H1 (cell line): ENCODE results near the gene ERVFRD-1. TPM values are rescaled to one million over a fixed set of nuclear protein-coding genes. Genes with fewer than 3 reads are reported as not detected.

Source experiments
- CTCF ChIA-PET: fragments of 300-600 bp; sonication (Branson Sonifier 250); formaldehyde crosslinking; loops from one replicate; lab custom pipeline; 2021; ENCODE audit not compliant: partially characterized antibody; lab: Charles Lee
- POLR2A ChIA-PET: fragments of 300-600 bp; sonication (Branson Sonifier 250); formaldehyde crosslinking; loops from one replicate; lab custom pipeline; 2021; ENCODE audit warnings: inconsistent platforms; ENCODE audit not compliant: partially characterized antibody; lab: Charles Lee
- DNase-seq, 2 experiments: peaks; one replicate each; pipeline versions ENCODE4 v3.0.0 to v3.0.0-alpha.2; 2010 to 2022; ENCODE audit warnings: low spot score in 2 of 2, low read depth in 1 of 2, mixed read lengths in 1 of 2
- FAIRE-seq: peaks from 2 replicates; lab custom pipeline; 2011; peaks lifted over from hg19 to GRCh38; lab: Jason Lieb, UNC
- H2AFZ ChIP-seq: 2 replicates; pipeline ENCODE4 v1.8.1; 2012; ENCODE audit warnings: low read length, inconsistent platforms
- H2AK5ac ChIP-seq: 2 replicates; pipeline ENCODE4 v1.6.1; 2013; ENCODE audit warnings: low read depth, low read length
- H2BK120ac ChIP-seq: replicated peaks from 2 replicates; pipeline ENCODE3; 2013; ENCODE audit warnings: low read depth, low read length, inconsistent platforms
- H2BK12ac ChIP-seq: 2 replicates; pipeline ENCODE4 v1.6.1; 2013; ENCODE audit warnings: low read depth, low read length
- H2BK15ac ChIP-seq: 2 replicates; pipeline ENCODE4 v1.6.1; 2013; ENCODE audit warnings: low read length
- H2BK20ac ChIP-seq: 2 replicates; pipeline ENCODE4 v1.6.1; 2013; ENCODE audit warnings: low read length
- H2BK5ac ChIP-seq: 2 replicates; pipeline ENCODE4 v1.6.1; 2013; ENCODE audit warnings: low read depth, low read length
- H3K14ac ChIP-seq: 2 replicates; pipeline ENCODE4 v1.6.1; 2013; ENCODE audit warnings: inconsistent platforms; ENCODE audit not compliant: insufficient read length
- H3K18ac ChIP-seq: 2 replicates; pipeline ENCODE4 v1.6.1; 2013; ENCODE audit warnings: low read length; ENCODE audit errors: extremely low read depth
- H3K23ac ChIP-seq: 2 replicates; pipeline ENCODE4 v1.6.1; 2013; ENCODE audit warnings: inconsistent platforms; ENCODE audit not compliant: insufficient read length
- H3K23me2 ChIP-seq: 2 replicates; pipeline ENCODE4 v1.6.1; 2013; ENCODE audit warnings: low read depth, low read length
- H3K27ac ChIP-seq: 2 replicates; pipeline ENCODE4 v1.6.1; 2011; ENCODE audit warnings: low read depth, low read length, inconsistent platforms
- H3K27me3 ChIP-seq, 4 experiments: replicated peaks in 1 of 4; 1 replicate in 1 of 4; 2 replicates in 3 of 4; pipeline versions ENCODE4 v1.6.1 to v1.8.1; 2011 to 2013; ENCODE audit warnings: low read length in 3 of 4, mild to moderate bottlenecking in 3 of 4, inconsistent platforms in 2 of 4, mixed read lengths in 2 of 4, moderate library complexity in 1 of 4; ENCODE audit not compliant: control insufficient read depth in 3 of 4, insufficient read depth in 3 of 4; ENCODE audit errors: extremely low read depth in 1 of 4
- H3K36me3 ChIP-seq, 4 experiments: 2 replicates each; pipeline versions ENCODE4 v1.6.1 to v1.8.1; 2011 to 2013; ENCODE audit warnings: mild to moderate bottlenecking in 4 of 4, low read length in 3 of 4, moderate library complexity in 2 of 4, control low read depth in 1 of 4, inconsistent platforms in 1 of 4; ENCODE audit not compliant: insufficient read depth in 4 of 4, control insufficient read depth in 2 of 4
- H3K4ac ChIP-seq: replicated peaks from 2 replicates; pipeline ENCODE3; 2013; ENCODE audit warnings: low read length, low read depth, mixed read lengths, inconsistent platforms; ENCODE audit not compliant: insufficient read length
- H3K4me1 ChIP-seq, 4 experiments: replicated peaks in 1 of 4; 1 replicate in 1 of 4; 2 replicates in 3 of 4; pipeline versions ENCODE4 v1.6.1 to v1.8.1; 2011 to 2013; ENCODE audit warnings: low read length in 3 of 4, inconsistent platforms in 2 of 4, mixed read lengths in 1 of 4; ENCODE audit not compliant: insufficient read depth in 4 of 4, control insufficient read depth in 3 of 4
- H3K4me2 ChIP-seq, 2 experiments: 2 replicates each; pipeline versions ENCODE4 v1.6.1 to v1.8.1; 2011 to 2013; ENCODE audit warnings: low read depth in 2 of 2, low read length in 2 of 2, control low read depth in 1 of 2, inconsistent platforms in 1 of 2, mild to moderate bottlenecking in 1 of 2; ENCODE audit not compliant: insufficient read depth in 1 of 2
- H3K4me3 ChIP-seq, 4 experiments: fragments of 200-600, 300-600 bp in 1 of 4; sonication (generic), shearing (Covaris generic), sonication (Bioruptor Twin) in 1 of 4; 2 replicates each; pipeline versions ENCODE4 v1.5.1 to v1.8.1; 2011 to 2016; ENCODE audit warnings: low read length in 4 of 4, low read depth in 3 of 4, control low read depth in 2 of 4, inconsistent platforms in 2 of 4, mild to moderate bottlenecking in 2 of 4, mixed read lengths in 1 of 4, moderate library complexity in 1 of 4; ENCODE audit not compliant: insufficient read depth in 2 of 4; ENCODE audit errors: extremely low read depth in 1 of 4
- H3K56ac ChIP-seq: replicated peaks from 2 replicates; pipeline ENCODE3; 2013; ENCODE audit warnings: low read depth, mild to moderate bottlenecking, mixed read lengths, low read length, inconsistent platforms; ENCODE audit not compliant: insufficient read length
- H3K79me1 ChIP-seq: 2 replicates; pipeline ENCODE4 v1.6.1; 2013; ENCODE audit warnings: low read depth, low read length, control low read depth
- H3K79me2 ChIP-seq, 2 experiments: 2 replicates each; pipeline versions ENCODE4 v1.6.1 to v1.8.1; 2012 to 2013; ENCODE audit warnings: low read length in 2 of 2, mild to moderate bottlenecking in 2 of 2, inconsistent platforms in 1 of 2; ENCODE audit not compliant: insufficient read depth in 2 of 2, control insufficient read depth in 1 of 2
- H3K9ac ChIP-seq, 4 experiments: replicated peaks in 1 of 4; 1 replicate in 1 of 4; 2 replicates in 3 of 4; pipeline versions ENCODE4 v1.6.1 to v1.8.1; 2011 to 2013; ENCODE audit warnings: low read depth in 3 of 4, low read length in 3 of 4, control low read depth in 2 of 4, mild to moderate bottlenecking in 2 of 4, moderate library complexity in 2 of 4, inconsistent platforms in 1 of 4; ENCODE audit errors: extremely low read depth in 1 of 4
- H3K9me3 ChIP-seq, 2 experiments: 2 replicates each; pipeline versions ENCODE4 v1.6.1 to v1.8.1; 2012 to 2013; ENCODE audit warnings: mild to moderate bottlenecking in 2 of 2, moderate library complexity in 2 of 2, control low read depth in 1 of 2, inconsistent platforms in 1 of 2, low read depth in 1 of 2, low read length in 1 of 2, mixed read lengths in 1 of 2; ENCODE audit not compliant: insufficient read depth in 2 of 2
- H4K20me1 ChIP-seq, 2 experiments: replicated peaks in 1 of 2; 2 replicates each; pipeline versions ENCODE3 to v1.8.1; 2011 to 2013; ENCODE audit warnings: inconsistent platforms in 2 of 2, low read length in 2 of 2, mild to moderate bottlenecking in 1 of 2; ENCODE audit not compliant: insufficient read depth in 2 of 2, control insufficient read depth in 1 of 2
- H4K5ac ChIP-seq: 2 replicates; pipeline ENCODE4 v1.6.1; 2013; ENCODE audit warnings: low read length, low read depth, mixed read lengths, inconsistent platforms; ENCODE audit not compliant: insufficient read length
- H4K8ac ChIP-seq: 2 replicates; pipeline ENCODE4 v1.8.0; 2013; ENCODE audit warnings: mild to moderate bottlenecking, moderate library complexity, low read length, inconsistent platforms; ENCODE audit not compliant: insufficient read depth; ENCODE audit errors: extremely low read depth
- H4K91ac ChIP-seq: replicated peaks from 2 replicates; pipeline ENCODE3; 2013; ENCODE audit warnings: low read length, mixed read lengths, inconsistent platforms; ENCODE audit not compliant: insufficient read length
- BCL11A ChIP-seq, 2 experiments: IDR thresholded peaks; one replicate each; pipeline ENCODE4 v1.6.1; 2011; ENCODE audit warnings: low read depth in 2 of 2, low read length in 2 of 2, mild to moderate bottlenecking in 2 of 2
- POU5F1 ChIP-seq: IDR thresholded peaks from 2 replicates; pipeline ENCODE4 v1.6.1; 2011; ENCODE audit warnings: low read depth, mild to moderate bottlenecking, low read length, moderate library complexity
- RFX5 ChIP-seq: IDR thresholded peaks from 2 replicates; pipeline ENCODE4 v1.6.1; 2011; ENCODE audit warnings: low read depth, low read length, improper control_type of control experiment, borderline replicate concordance
- RXRA ChIP-seq: IDR thresholded peaks from 2 replicates; pipeline ENCODE4 v1.6.1; 2011; ENCODE audit warnings: low read depth, mild to moderate bottlenecking, low read length, moderate library complexity; ENCODE audit not compliant: insufficient read depth
- SUZ12 ChIP-seq: fragments of 200-600 bp; sonication (generic); IDR thresholded peaks from 2 replicates; pipeline ENCODE4 v1.6.1; 2012; ENCODE audit warnings: mild to moderate bottlenecking, inconsistent platforms, low read length, moderate library complexity, mixed read lengths
- TEAD4 ChIP-seq: IDR thresholded peaks from 2 replicates; pipeline ENCODE4 v1.6.1; 2012; ENCODE audit warnings: low read depth, low read length, inconsistent platforms, mixed read lengths
- WGBS, 2 experiments: shearing (Covaris generic) in 1 of 2; methylation state at CpG; one replicate each; pipeline versions ENCODE4 v1.1.6 to v1.1.7; 2013 to 2015; ENCODE audit warnings: low lambda C conversion rate in 2 of 2, mixed read lengths in 2 of 2, inconsistent platforms in 1 of 2, low coverage in 1 of 2, missing lambda C conversion rate in 1 of 2; ENCODE audit not compliant: insufficient replicate concordance in 2 of 2, insufficient coverage in 1 of 2, insufficient read length in 1 of 2; ENCODE audit errors: extremely low coverage in 1 of 2, missing lambda C conversion rate in 1 of 2; 5-methylcytosine and 5-hydroxymethylcytosine counted together
- polyA plus RNA-seq, 7 experiments: library from polyadenylated mRNA; depleted of rRNA in 3 of 7; stranded (reverse) in 5 of 7; unstranded in 2 of 7; fragments of >200 nt in 5 of 7; fragments of 200-250 nt in 2 of 7; gene quantifications; 1 replicate in 5 of 7; 2 replicates in 1 of 7; 4 replicates in 1 of 7; pipeline versions ENCODE4 v1.2.1 to v1.2.3, GENCODE V29; 2011 to 2013; ENCODE audit warnings: missing spikeins in 2 of 7, mixed read lengths in 2 of 7
- total RNA-seq: library from RNA; stranded (reverse); fragmentation: NEBNext Ultra II Directional; extraction: Animal tissue kit (Norgen Biotek cat#: 25700); gene quantifications from 2 replicates; pipeline ENCODE4 v1.2.1, GENCODE V29; 2021
- TF ChIP-seq, protein P1 (sequence below): IDR thresholded peaks from 2 replicates; pipeline ENCODE4 v1.6.1; 2012; ENCODE audit warnings: inconsistent platforms

The ERVFRD-1 gene
- total and polyA plus RNA-seq, 2 of the 8 experiments (the other 6 are each of a cell fraction or from before 2014, with no cell fraction given), result not detected

DNA sequence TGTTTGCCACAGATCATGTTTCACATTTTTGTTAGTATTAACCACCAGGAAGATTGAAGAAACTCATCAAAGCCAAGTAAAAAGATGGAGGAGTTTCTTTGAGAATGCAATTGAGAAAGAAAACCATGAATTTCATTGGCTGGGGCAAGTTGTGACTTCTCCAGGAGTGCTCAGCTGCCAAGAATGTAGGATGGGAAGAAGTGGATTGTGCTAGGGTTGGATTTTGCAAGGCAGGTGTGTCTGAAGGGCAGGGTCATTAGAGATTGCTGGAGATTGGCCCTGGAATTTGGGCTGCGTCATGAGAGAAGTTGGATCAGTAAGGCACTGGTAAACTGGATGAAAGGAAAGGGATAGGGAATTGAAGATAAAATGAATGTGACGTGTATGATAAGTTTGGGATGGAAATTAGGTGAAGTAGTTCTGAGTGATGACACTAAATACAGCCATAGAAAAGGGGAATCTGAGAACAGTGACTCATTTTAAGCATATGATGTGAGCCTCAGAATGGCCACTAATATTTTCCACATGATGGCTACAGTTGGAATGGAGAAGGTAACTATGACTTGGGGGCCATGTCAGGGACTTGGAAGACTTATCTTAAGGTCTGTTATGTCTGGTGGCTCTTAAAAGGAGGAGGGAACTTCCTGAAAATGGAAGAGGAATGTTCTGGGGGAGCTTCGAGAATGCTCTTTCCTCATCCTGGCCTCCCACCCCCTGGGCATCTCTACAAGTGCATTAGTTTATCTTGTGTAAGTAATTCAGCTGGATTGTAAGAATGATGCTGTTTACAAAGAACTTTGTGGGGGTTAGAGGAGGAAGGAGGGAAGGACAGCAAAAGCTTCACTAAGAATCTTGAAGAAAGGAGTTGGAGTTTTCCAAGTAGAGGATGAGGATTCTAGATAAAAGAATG lies 27.8 kb upstream of the ERVFRD-1 start:
- H3K79me1 ChIP-seq, result no peaks in the 10 kb centered on the region
- H4K20me1 ChIP-seq, result no peaks in the 10 kb centered on the region
- no peak overlapping the region for H2BK12ac ChIP-seq
- FAIRE-seq (peak; percentile 24), DNase-seq (no peak)
- CTCF ChIA-PET, result interaction anchor here (0.7 to 1.1 kb wide), 4 partner anchors 33 to 215 kb away, joined by 3 to 4 read pairs (median 4); no protein-coding TSS in a partner anchor
- H2BK15ac ChIP-seq, result no peak overlapping the region
- no peaks in the 10 kb centered on the region for H3K79me2 ChIP-seq
- POLR2A ChIA-PET, result no interaction called here
- no peak overlapping the region for H4K8ac ChIP-seq
- no peak overlapping the region for H2AFZ ChIP-seq
- H2BK5ac ChIP-seq, result no peak overlapping the region
- no peak overlapping the region for H3K4me3 ChIP-seq
- no peak overlapping the region for H3K27ac ChIP-seq
- WGBS, 2 experiments, result 91 to 100% methylated on average over 1 to 3 of the region's 3 CpGs
- H3K9ac ChIP-seq, result no peak overlapping the region
- H3K23me2 ChIP-seq, result no peaks in the 10 kb centered on the region
- no peak for TF ChIP-seq POU5F1
- no peak for TF ChIP-seq RXRA
- TF ChIP-seq, protein P1, sequence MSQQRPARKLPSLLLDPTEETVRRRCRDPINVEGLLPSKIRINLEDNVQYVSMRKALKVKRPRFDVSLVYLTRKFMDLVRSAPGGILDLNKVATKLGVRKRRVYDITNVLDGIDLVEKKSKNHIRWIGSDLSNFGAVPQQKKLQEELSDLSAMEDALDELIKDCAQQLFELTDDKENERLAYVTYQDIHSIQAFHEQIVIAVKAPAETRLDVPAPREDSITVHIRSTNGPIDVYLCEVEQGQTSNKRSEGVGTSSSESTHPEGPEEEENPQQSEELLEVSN, result no peak
- TF ChIP-seq BCL11A (IDR thresholded peaks at IDR 0.05; ENCODE audit: low read depth in 2 of 2, low read length in 2 of 2), result no peak
- no peak for TF ChIP-seq TEAD4
- TF ChIP-seq RFX5, result no peak
- no peak for TF ChIP-seq SUZ12
- no peak overlapping the region for H3K4me2 ChIP-seq
- no peak overlapping the region for H2AK5ac ChIP-seq
- H4K91ac ChIP-seq, result no peak overlapping the region
- H3K4ac ChIP-seq, result no peak overlapping the region
- H3K23ac ChIP-seq, result no peak overlapping the region
- H3K9me3 ChIP-seq, result no peaks in the 10 kb centered on the region
- H3K56ac ChIP-seq, result no peak overlapping the region
- peaks cover 0 to 3% (median 2%) of the 10 kb centered on the region in 4 experiments; a peak in 2 of 7 replicates for H3K4me1 ChIP-seq
- H3K36me3 ChIP-seq, result peaks cover 0 to 13% (median 4%) of the 10 kb centered on the region in 4 experiments; a peak in 6 of 8 replicates
- no peak overlapping the region for H3K18ac ChIP-seq
- no peak overlapping the region for H3K14ac ChIP-seq
- H2BK20ac ChIP-seq, result no peak overlapping the region
- H3K27me3 ChIP-seq, result no peaks in the 10 kb centered on the region
- no peak overlapping the region for H4K5ac ChIP-seq
- no peak overlapping the region for H2BK120ac ChIP-seq
